Pulmonary artery endothelial cell (primary cell): Measurements from ENCODE around the gene PKD1L1. TPM values are rescaled to one million over a fixed set of nuclear protein-coding genes. Genes with fewer than 3 reads are reported as not detected.
"Not testable (repeated sequence)": the region's sequence is repeated elsewhere in the genome, so short reads cannot be mapped to it uniquely, and the experiment has no call there.

Experiments
- DNase-seq: peaks from one replicate; pipeline ENCODE4 v3.0.0-alpha.2; 2011; ENCODE audit warnings: low read depth, low spot score
- total RNA-seq: library from RNA; depleted of rRNA; stranded (reverse); fragments of >200 nt; gene quantifications from 2 replicates; pipeline ENCODE4 v1.2.3, GENCODE V29; 2014

Gene PKD1L1
- 1.1 and 2.1 TPM in 2 replicates for total RNA-seq

DNA sequence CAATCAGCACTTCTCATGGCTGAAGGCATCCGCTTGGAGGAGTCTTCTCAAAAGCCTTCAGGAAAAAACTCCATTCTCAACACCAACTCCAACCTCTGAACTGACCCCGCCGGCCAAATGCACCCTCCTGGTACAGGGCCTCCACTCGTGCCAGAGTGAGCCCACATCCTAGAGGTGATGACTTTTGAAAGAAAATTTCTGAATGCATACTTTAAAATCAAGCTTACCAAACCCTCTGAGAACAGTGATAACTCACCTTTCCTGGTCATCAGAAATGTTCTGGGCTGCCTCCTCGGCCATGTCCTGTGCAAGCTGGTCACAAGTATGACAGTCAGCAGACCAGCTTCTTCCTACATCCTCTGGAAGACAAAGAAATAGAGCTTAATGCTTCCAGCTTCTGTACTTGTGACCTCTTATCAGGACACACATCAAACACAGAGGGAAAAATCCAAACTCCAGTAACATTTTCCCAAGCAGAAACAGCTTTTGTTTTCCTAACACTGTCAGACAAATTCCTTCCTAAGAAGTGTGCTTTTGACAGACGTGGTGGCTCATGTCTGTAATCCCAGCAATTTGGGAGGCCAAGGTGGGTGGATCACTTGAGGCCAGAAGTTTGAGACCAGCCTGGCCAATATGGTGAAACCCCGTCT lies at the start of gene PKD1L1:
PKD1L1 (minus strand) TSS at position 326 of the 650 bp plus-strand sequence; CDS start at position 300, 26 bp downstream.
- DNase-seq, result peak; percentile 67

DNA sequence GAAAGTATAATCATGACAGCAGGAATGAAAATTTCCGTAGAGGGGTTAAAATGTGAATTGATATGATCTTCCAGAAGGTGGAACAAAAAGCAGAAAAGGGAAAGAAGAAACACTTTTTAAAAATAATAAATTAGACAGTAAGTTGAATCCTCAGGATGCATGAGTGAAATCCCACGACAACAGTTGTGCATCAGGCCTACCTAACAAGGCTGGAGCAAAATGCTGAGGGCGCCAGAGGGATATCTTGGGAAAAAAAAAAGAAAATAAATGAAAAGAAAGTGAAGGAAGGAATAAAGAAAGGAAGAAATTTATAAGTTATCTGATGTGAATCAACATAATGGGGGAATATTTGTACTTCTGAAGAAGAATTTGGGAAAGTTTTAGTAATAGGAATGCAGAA lies 44.2 kb upstream of the PKD1L1 start:
- DNase-seq, result no peak

- peak; percentile 24 for DNase-seq
Measured at GRCh38 chr7:47991741-47992311, 43.6 kb upstream of the PKD1L1 start.

GRCh38 chr7:47991270-47991669 lies 43.0 kb upstream of the PKD1L1 start:
- DNase-seq, result no peak

DNA sequence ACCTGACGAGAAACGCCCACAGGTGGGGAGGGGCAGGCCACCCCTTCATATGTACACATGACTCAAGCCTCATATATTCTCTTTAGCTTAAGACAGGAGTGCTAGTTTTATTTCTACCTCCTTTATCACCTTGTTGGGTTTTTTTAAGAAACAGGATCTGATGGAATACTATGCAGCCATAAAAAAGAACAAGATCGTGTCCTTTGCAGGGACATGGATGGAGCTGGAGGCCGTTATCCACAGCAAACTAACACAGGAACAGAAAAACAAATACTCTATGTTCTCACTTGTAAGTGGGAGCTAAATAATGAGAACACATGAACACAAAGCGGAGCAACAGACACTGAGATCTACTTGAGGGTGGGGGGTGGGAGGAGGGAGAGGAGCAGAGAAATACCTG lies 42.3 kb upstream of the PKD1L1 start:
- DNase-seq, result no peak

GRCh38 chr7:47989607-47990400 lies 41.5 kb upstream of the PKD1L1 start:
- DNase-seq, result not testable (repeated sequence)

DNA sequence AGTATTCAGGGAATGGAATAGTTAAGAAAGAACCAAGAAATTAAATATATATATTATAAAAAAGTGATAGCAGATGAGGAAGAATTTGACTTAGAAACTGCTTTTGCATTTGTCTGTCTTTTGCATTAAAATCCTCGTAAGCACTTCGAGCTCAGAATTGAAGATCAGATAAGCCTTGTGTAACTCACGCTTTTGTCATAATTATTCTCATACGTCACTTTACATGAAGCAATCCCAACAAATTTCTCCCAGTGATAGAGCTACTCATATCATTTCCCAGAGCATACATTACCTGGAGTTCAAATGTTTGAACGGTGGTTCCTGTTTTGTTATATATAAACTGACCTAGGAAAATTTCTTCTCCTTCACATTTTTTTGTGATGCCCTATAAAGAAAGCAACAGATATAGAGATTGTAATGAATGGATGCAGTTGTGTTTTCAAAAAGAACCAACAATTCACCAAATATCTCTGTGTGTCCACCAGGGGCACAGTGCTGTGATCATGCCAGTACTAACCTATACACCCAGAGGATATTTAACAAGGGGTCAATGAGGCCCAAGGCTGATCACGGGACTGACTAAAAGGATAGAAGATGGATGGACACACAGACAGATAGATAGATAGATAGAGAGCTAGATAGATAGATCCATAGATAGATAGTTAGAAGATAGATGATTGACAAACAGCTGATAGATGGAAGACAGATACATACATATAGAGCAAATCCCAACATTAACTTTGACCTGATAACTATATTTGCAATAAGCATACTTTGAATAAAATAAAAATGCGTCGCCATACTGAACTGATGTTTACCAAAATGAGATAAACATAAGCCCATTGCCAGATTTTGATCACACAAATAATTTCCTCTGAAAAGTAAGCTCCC lies 40.5 kb upstream of the PKD1L1 start:
- DNase-seq, result no peak

- DNase-seq, result no peak
Measured at GRCh38 chr7:47982610-47983009, 34.3 kb upstream of the PKD1L1 start.

- not testable (repeated sequence) for DNase-seq
Measured at GRCh38 chr7:47980648-47981047, 32.4 kb upstream of the PKD1L1 start.

DNA sequence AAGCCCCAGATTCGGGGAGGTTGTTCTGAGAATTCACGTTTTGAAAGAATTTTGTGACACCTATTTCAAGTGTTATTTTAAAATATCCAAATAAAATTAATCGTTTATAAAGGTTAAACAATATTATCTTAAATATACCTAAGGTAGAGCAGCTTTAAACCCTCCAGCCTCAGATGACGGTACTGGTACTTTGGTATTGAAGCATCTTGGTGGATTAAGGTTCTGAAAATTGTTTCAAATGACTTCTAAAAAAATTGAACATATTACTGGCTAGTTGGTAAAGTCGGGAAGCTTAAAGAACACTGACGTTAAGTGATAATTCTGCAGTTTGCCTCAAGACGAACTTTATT lies 31.5 kb upstream of the PKD1L1 start:
- no peak for DNase-seq

DNA sequence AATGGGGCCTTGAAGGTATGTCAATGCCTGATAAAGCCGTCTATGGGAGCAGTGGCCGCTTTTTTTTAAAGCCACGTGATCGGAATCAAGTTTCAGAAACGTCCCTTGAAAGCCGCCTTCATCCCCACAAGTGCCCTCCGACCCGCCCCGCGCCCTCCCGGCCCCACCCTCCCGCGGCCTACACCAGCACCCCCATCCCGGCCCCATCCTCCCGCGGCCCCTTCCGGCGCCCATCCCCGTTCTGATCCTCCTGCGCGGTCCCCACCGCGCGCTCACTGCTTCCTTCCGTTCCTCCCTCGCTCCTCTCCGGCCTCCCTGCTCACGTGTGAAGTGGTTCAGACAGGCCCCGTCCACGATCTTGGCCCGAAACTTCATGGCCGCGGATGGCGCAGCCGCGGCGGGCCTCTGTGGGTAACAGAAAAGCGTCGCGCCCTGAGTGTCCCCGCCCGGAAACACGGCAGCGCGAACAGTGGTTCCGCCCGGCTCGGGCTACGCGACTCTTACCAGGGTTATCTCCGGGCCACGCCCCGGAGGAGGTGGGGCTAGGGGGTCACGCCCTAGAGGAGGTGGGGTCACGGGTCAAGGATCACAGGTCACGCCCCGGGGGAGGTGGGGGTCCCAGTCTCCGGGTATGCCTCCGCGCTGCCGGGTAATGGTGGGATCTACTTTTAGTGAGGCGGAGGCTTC lies 31.0 kb upstream of the PKD1L1 start, which contains the start of gene HUS1:
HUS1 (minus strand) TSS at position 471 of the 687 bp plus-strand sequence; CDS start at position 375, 96 bp downstream.
- peak; percentile 26 for DNase-seq

GRCh38 chr7:47978790-47979144 lies 30.5 kb upstream of the PKD1L1 start:
- DNase-seq, result no peak

GRCh38 chr7:47973739-47974138 lies 25.5 kb upstream of the PKD1L1 start:
- DNase-seq, result no peak

- DNase-seq, result no peak
Measured at GRCh38 chr7:47970761-47971160, 22.5 kb upstream of the PKD1L1 start.

- DNase-seq, result peak; percentile 69
Measured at GRCh38 chr7:47968847-47969774, 20.8 kb upstream of the PKD1L1 start.

GRCh38 chr7:47967708-47968107 lies 19.4 kb upstream of the PKD1L1 start:
- DNase-seq, result no peak

DNA sequence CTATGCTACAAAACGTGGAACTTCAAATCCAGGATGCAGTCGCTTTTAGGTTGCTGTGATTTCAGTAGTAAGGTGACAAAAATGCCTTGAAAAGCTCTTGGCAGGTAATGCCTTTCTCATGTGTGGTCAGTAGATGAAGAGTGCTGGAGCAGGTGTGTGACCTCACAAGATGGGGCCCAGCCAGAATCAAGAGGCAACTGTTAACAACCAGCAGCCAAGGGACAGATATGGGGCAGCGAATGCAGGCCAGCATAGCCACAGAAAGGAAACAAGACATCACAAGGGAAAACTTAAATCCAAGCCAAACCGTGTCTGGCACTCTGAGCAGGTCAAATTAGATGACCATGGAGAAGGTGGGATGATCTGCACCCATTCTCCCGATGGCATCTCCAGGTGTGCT lies 18.9 kb upstream of the PKD1L1 start:
- no peak for DNase-seq

DNA sequence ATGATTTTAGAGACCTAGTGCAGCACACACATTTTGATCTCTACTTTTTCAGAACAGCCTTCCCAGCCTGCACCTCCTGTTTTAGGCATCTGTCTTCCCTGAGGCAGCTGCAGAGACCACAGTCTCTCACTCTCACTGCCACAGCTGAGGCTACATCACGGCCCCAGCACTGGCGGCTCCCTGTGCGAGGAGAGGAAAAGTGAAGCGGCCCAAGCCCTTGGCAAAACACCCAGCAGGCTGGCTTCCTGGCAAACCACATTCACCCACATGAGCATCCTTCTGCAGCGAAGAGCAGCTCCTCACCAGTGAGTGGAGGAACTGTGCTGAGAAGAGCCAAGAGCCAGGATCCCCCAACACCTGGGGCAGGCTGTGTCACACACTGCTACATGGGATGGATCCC lies 17.2 kb upstream of the PKD1L1 start:
- no peak for DNase-seq

DNA sequence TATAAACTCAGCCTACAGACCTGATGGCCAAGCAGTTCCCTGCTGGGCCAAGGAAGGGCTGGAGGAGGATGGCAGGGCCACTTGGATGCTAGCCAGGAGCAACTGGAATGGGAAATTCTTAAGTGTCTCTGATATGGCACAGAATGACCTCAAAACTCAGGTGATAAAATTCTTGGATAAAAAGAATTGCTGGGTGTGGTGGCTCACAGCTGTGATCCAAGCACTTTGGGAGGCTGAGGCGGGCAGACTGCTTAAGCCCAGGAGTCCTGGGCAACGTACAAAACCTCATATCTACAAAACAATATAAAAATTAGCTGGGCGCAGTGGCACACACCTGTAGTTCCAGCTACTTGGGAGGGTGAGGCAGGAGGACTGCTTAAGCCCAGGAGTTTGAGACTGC lies 14.0 kb upstream of the PKD1L1 start:
- no peak for DNase-seq

DNA sequence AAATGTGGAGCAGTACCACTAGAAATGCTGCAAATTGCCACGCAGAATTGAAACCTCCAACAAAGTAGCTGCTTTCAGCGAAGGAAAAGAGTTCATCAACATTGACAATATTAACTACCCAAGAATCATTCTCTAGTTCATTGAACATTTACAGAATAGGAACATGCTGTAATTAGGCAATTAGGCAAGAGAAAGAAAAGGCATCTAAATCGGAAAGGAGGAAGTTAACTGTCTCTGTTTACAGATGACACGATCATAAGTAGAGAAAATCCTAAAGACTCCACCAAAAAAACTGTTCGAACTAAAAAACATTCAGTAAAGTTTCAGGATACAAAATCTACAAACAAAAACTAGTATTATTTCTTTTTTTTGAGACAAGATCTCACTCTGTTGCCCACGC lies 8.9 kb upstream of the PKD1L1 start:
- DNase-seq, result no peak
